Esophagus squamous epithelium (tissue), 4 donors: ENCODE data around the gene S100A6.

ENCODE experiments used
- CTCF ChIP-seq, 6 experiments: fragments of 450-650 bp in 4 of 6; fragments of 200-600 bp in 2 of 6; sonication (generic) in 2 of 6; IDR thresholded peaks; one replicate each; pipeline ENCODE4 v1.5.1; 2016 to 2019; ENCODE audit warnings: antibody characterized with exemption in 6 of 6, mild to moderate bottlenecking in 4 of 6, moderate library complexity in 4 of 6
- POLR2A ChIP-seq, 4 donors: fragments of 450-650 bp; IDR thresholded peaks; one replicate each; pipeline ENCODE4 v1.6.1; 2017; ENCODE audit warnings: antibody characterized with exemption in 4 of 4, mild to moderate bottlenecking in 4 of 4, moderate library complexity in 3 of 4

GRCh38 chr1:153568367-153569099 lies 32.7 kb upstream of the S100A6 start:
- TF ChIP-seq CTCF (IDR thresholded peaks at IDR 0.05) (peak; percentile 97 to 100 (median 99)), POLR2A (IDR thresholded peaks at IDR 0.05) (no peak)
